Measurements from ENCODE around the gene MCC.

MCC gene

DNA sequence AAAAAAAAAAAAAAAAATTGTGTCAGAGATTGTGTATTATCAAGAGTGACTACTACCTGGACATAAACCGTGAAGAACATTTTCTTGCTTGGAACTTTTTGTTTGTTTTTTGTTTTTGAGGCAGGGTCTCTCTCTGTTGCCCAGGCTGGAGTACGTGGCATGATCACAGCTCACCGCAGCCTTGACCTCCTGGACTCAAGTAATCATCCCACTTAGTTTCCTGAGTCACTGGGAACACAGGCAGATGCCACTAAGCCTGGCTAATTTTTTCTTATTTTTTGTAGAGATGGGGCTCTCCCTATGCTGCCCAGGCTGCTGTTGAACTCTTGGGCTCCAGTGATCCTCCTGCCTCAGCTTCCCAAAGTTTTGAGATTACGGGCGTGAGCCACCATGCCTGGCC, 485.8 kb downstream of the MCC start:
- DNase-seq = no peak

DNA sequence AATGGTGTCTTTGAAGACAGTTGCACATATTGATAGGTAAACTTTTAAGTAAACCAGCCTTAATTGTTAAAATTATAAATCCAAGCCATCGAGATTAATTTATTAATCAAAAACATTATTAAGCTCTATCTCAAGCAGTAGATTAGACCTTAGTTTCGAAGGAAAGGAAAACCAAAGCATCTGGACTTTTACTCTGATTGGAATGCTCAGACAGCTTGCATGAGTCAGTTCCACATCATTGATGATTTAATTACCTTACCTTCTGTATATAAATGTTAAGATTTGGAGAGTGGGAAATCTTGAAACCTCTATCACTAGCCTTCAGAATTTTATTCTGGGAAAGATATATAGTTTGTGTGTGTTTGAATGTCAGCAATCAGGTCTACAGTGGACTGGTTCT, 487.8 kb downstream of the MCC start:
- no peak for DNase-seq

DNA sequence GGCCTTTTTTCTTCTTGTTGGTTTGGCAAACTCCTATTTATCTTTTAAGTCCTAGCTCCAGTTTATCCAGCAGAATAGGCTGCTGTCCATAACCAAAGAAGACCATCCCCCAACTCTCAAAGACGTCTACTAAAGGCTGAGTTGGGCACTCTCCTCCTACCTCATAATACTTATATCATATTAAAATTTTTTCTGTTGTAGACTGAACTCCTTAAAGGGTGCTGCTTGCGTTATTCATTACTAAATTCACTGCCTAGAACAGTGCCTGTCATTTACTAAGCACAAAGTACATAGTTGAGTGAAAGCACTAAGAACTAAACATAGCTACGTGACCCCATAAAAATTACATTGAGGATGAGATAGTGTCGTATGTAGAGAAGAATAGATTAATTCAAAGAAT, 490.0 kb downstream of the MCC start:
- no peak for DNase-seq

DNA sequence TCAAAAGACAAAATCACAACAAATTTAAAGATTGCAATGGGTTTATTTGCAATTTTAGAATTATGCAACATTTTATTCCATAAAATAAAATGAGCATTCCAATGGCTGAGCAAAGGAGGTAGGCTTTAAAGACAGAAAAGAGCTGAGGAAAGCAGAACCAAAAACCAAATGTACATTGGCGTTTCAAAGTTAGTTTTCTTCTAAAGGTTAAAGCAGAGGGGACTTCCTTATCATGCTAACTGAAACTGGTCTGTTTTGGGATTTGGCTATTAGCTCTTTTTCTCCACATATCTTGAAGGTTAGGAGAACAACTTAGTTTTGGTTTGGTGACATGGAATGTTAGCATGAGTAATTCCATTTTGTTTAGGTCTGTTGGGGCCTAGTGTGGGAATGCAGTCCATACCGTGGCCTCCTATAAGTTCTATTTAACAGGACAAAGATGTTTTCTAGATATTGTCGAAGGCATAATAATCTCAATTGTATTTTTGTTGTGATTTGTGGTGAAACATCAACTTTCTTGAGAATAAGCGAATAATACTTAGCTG, 491.4 kb downstream of the MCC start:
- no peak for DNase-seq

DNA sequence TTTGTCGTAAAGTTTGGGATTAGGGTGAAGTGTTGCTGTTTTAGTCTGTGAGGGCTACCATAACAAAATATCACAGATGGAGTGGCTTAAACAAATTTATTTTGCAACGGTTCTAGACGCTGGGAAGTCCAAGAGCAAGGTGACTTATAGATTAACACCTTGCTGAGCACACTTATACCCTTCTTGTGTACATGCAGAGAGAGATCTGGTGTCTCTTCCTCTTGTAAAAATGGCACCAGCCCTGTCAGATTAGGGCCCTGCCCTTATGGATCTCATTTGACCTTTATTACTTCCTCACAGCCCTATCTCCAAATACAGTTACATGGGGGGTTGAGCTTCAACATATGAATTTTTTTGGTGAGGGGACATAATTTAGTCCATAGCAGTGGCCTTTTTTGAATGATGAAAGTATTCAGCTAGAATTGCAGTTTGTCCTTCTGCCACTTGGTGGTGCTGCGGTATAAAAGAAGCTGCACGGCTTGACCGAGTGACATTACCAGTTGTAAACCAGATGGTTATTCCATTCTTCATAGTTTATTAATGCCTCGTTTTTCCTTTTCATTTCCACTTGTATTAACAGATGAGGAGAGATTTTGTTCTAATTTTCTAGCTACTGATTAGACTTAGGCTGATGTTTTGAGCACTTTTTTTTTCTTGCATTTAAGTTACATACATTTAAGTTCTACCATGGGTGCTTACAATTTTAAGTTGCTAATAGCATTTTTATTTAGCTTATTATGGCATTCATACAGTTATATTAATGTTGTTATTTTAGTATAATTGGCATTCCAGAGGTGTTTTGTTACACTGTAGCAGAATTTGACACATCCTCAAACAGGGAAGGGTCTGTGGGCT, 492.3 kb downstream of the MCC start:
- peak; percentile 80 to 85 for DNase-seq

DNA sequence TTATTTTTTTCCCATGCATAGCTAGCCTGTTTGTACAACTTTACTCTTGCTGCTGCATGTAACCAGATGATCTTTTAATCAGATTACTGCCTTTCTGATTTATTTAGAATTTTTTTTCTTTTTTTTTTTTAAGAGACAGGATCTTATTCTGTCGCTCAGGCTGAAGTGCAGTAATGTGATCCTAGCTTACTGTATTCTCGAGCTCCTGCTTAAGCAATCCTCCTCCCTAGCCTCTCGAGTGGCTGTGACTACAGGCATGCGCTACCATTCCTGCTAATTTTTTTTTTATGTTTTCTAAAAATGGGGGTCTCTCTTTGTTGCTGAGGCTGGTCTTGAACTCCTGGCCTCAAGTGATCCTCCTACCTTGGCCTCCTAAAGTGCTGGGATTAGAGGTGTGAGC, 502.0 kb downstream of the MCC start:
- DNase-seq = no peak

DNA sequence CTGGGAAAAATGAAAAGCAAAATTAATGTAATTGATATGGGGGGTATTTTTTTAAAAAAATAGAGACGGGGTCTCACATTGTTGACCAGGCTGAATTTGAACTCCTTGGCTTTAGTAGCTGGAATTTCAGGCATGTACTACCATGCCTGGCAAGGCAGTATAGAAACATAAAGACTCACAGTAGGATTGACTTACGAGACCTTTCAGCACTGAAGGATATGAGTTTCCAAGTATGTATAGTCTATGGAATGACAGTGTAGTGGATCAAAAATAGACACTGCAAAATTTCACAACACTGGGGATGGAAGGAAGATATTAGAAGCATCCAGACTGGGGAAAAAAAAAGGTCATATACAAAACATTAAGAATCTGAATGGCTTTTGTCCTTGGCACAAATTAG, 504.9 kb downstream of the MCC start:
- no peak for DNase-seq

DNA sequence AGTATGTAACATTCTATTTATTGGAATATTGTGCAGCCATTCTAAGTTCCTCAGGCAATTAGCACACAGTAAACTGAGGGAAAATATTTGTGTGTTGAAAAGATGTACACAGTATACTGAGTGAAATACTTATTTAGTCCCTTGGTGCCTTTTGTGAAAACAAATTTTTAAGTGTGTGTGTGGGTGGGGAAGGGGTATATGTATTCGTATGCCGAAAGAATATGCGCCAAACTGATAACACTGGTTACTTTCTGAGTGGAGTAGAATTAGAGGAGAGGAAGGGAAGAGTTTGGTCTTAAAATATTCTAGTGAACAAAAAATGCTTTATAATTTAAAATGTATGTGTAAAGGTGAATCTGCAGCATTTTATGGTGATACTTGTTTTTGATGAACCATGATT, 508.5 kb downstream of the MCC start:
- no peak for DNase-seq

DNA sequence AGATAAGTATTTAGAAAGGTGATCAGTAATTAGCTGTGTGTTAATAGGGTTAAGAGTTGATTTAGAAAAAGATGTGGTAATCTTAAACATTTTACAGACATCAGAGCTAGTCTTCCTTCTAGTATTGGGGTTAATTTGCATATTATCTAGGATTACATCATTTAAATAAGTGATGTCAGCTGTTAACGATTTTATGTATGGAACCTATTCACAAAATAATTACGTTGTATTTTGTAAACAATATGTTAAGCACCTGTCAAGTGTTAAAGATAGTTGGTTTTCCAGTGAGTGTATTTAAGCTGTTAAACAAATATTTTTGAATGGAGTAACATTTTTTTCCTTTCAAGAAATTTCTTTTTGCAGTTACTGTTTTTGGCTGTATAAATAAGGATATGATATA, 509.4 kb downstream of the MCC start:
- DNase-seq = no peak

DNA sequence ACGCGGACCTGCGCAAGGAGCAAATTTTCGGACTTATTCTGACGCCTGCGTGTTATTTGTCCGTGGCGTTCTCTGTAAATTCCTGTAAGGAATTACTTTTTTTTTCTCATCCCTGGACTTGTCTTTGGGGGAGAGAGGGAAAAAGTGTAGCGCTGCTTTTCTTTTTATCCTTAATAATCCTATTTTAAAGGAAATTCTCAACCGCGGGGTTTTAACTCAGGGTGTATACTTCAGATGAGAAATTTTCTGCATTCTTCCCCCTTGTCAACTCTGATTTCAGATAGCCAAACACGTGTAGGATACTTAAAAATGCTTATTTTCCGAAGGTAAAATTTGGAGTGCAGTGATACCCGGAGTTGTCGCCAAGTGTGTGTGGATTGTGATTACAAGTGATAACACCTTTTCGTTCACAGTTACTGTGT, 510.8 kb downstream of the MCC start:
- no peak for DNase-seq

DNA sequence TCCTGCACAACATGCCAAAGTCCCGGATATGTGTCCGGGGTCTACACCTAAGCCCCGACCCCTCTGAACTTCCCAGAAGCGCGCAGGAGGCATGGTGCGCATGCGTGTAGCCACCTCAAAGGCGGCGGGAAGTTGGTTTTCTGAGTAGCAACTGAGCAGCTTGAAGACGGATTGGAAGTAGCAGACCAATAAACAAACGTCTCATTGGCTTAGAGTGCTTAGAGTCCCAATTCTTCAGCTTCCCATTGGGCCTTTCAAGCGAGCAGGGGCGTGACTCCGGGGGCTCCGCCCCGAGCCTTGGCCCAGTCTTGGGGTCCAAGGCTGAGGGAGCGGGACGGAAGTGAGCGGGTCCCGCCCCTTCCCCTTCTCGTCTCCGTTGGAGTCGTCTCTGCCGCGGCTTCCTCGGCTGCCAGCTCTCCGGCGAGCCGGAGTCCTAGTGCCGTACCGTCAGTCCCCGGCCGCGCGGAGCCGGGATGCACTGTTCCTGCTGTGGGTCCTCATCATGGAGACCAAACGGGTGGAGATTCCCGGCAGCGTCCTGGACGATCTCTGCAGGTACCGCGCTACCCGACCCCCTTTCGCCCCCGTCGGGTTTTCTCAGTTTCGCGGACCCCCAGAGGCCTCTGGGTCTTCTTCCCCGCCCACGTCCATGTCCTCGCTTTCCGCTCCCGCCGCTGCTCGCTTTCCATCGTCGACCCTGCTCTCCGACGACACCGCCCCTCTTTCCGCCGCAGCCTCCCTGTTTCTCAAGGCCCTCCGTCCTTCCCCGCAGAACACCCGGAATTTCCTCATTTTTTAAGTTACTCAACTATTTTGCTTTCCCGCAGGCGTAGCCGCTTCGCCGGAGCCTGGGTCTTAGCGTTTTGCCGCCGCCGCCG, 511.6 kb downstream of the MCC start, which contains the start of gene DCP2:
TSS of gene DCP2 (plus strand) at position 367 of the 878 bp plus-strand sequence. CDS start at position 503, 136 bp downstream.
- DNase-seq = peak; percentile 94

DNA sequence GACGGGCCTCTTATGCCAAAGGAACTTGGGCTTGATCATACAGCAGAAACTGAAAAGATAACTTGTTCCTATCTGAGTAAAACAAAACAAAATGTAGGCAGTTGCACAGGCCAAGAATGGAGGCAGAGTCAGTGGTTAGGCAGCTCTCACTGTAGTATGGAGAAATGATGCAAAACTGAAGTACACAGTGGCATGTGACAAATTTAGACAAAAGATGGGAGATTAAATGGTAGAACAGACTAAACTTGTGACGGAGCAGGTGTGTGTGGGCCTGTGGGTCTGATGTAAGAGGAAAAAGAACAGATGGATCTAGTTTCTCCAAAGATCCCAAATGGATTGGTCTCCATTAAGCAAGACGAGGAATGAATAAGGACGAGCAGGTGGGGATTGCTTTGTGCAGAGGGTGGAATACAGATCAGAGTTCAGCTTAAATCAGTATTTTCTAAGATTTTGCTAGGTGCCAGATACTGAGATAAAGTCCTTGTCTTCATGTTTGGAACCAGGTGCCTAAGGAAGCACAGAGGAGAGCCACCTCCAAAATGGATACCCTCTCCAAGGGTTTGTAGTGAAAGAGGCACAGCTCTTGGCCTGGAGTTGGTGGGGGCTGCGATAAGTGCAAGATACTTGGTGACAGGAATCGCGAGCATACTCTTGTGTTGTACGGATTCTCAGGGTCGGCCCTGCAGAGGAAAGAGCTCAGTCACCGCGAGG, 512.4 kb downstream of the MCC start:
- no peak for DNase-seq

DNA sequence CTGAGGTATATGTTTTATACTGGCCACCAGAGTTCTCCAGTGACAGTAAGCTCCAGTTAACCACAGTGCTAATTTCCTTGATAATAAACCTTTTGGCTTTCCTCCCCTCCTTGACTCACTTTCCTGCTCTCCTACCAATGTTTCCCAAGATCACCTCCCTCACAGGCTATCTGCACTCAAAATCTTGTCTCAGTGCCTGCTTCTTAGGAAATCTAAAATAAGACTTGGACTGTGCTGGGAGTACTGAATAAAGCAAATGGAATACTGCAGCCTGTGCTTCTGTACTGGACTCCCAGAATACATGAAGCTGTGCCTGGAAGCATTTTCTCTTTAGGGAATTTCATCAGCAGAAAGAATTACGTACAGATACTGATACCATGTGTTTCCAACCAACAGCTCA, 513.4 kb downstream of the MCC start:
- DNase-seq = no peak

DNA sequence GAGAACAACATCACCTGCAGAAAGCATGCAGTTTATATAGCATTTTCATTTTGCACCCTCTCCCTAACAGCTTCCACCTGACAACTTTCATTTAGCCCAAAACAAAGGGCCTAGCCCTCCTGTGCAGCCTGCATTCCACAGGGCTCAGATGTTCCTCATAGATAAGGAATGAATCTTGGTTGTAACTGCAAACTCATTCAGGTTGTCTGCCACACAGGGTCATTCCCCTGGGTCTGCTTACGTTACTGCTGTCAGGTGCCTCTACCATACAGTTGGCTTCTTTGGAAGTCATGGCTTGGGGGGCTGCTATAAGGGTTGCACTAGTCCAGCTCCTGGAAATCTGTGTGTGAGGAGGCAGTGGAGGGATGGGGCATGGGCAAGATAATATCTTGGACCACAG, 514.3 kb downstream of the MCC start:
- DNase-seq = no peak

DNA sequence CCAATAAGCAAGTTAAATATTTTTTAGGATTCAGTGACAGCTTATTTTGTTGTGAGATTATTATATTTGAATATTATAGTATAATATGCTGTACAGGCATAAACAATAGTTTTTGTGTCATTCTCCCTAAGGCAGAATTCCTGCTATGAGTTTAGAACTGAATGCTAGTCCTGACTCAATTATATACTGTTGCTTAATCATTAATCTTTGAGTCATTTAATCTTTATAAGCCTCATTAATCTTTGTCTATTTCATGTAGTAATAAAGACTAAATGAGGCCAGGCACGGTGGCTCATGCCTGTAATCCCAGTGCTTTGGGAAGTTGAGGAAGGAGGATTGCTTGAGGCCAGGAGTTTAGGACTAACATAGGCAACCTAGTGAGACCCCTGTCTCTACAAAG, 515.2 kb downstream of the MCC start:
- no peak for DNase-seq

All from stimulated activated CD4-positive, alpha-beta T cell treated with anti-CD3 and anti-CD28 coated beads, Interleukin-2, amount 100 ng/mL, for 24 hours (primary cell).